Measurements from ENCODE around the gene PRSS57. TPM values are rescaled to one million over a fixed set of nuclear protein-coding genes. Genes with fewer than 3 reads are reported as not detected.
"Not testable (repeated sequence)": the region's sequence is repeated elsewhere in the genome, so short reads cannot be mapped to it uniquely, and the experiment has no call there.

PRSS57 gene
- not detected for total RNA-seq

- peaks cover 24% of the 10 kb centered on the region for H3K27me3 ChIP-seq
- TF ChIP-seq POLR2AphosphoS5 (IDR thresholded peaks at IDR 0.05) (no peak), EP300 (IDR thresholded peaks at IDR 0.05) (no peak), POLR2A (IDR thresholded peaks at IDR 0.05) (no peak), CTCF (IDR thresholded peaks at IDR 0.05) (no peak)
- no peaks in the 10 kb centered on the region for H3K4me1 ChIP-seq
- no peak for ATAC-seq
- no peaks in the 10 kb centered on the region for H3K36me3 ChIP-seq
- no peaks in the 10 kb centered on the region for H3K9me3 ChIP-seq
- H3K4me3 ChIP-seq: no peak within 1 kb of the TSS
- WGBS, 2 donors (ENCODE audit: low coverage in 1 of 2): 80 to 90% methylated on average over 1 to 3 of the region's 31 CpGs
- H3K27ac ChIP-seq: no peak within 1 kb of the TSS
Measured at GRCh38 chr19:695352-695949, at the start of gene PRSS57. Gene PRSS57 (minus strand): TSS chr19:695452. CDS start chr19:695430, 22 bp downstream.

GRCh38 chr19:743168-743687, 48.0 kb upstream of the PRSS57 start:
- H3K27ac ChIP-seq: no peak overlapping the region
- 48% methylated on average over 5 of the region's 13 CpGs; no CpG with 5 or more reads in 1 of the 2 donors for WGBS, 2 donors (ENCODE audit: low coverage in 1 of 2)
- no peak for ATAC-seq
- H3K9me3 ChIP-seq: peaks cover 0 to 44% (median 4%) of the 10 kb centered on the region in 3 donors
- peaks cover 10% of the 10 kb centered on the region for H3K27me3 ChIP-seq
- H3K36me3 ChIP-seq: peaks cover 0 to 42% of the 10 kb centered on the region in 2 donors
- TF ChIP-seq POLR2A (IDR thresholded peaks at IDR 0.05) (no peak), POLR2AphosphoS5 (IDR thresholded peaks at IDR 0.05) (no peak), CTCF (IDR thresholded peaks at IDR 0.05) (no peak)
- H3K4me3 ChIP-seq: no peak overlapping the region
- H3K4me1 ChIP-seq: no peaks in the 10 kb centered on the region

DNA sequence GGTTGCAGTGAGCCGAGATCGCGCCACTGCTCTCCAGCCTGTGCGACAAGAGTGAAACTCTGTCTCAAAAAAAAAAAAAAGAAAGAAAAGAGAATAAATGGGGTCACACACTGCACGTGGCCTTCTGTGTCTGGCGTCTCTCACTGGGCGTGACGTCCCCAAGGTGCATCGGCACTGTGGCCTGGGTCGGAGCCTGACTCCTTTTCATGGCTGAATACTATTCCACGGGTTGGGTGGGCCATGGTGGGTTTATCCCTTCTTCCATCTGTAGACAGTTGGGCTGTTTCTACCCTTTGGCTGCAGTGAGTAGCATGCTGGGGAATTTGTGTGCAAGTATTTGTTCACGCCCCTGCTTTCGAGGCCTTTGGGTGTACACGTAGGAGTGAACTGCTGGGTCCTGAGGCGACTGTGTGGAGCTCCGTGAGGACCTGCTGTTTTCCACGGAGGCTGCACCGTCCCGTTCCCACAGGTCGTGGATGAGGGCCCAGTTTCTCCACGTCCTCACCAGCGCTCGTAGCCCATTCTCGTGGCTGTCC, 47.4 kb upstream of the PRSS57 start:
- H3K27ac ChIP-seq: no peak overlapping the region
- H3K36me3 ChIP-seq: peaks cover 0 to 36% of the 10 kb centered on the region in 2 donors
- peaks cover 0 to 38% (median 2%) of the 10 kb centered on the region in 3 donors for H3K9me3 ChIP-seq
- no peaks in the 10 kb centered on the region for H3K4me1 ChIP-seq
- WGBS, 2 donors (ENCODE audit: low coverage in 1 of 2): 100% methylated on average over 3 of the region's 24 CpGs; no CpG with 5 or more reads in 1 of the 2 donors
- TF ChIP-seq EP300 (IDR thresholded peaks at IDR 0.05) (no peak), CTCF (IDR thresholded peaks at IDR 0.05) (no peak), POLR2AphosphoS5 (IDR thresholded peaks at IDR 0.05) (no peak), POLR2A (IDR thresholded peaks at IDR 0.05) (no peak)
- H3K4me3 ChIP-seq: no peak overlapping the region
- ATAC-seq: no peak
- peaks cover 4% of the 10 kb centered on the region for H3K27me3 ChIP-seq

DNA sequence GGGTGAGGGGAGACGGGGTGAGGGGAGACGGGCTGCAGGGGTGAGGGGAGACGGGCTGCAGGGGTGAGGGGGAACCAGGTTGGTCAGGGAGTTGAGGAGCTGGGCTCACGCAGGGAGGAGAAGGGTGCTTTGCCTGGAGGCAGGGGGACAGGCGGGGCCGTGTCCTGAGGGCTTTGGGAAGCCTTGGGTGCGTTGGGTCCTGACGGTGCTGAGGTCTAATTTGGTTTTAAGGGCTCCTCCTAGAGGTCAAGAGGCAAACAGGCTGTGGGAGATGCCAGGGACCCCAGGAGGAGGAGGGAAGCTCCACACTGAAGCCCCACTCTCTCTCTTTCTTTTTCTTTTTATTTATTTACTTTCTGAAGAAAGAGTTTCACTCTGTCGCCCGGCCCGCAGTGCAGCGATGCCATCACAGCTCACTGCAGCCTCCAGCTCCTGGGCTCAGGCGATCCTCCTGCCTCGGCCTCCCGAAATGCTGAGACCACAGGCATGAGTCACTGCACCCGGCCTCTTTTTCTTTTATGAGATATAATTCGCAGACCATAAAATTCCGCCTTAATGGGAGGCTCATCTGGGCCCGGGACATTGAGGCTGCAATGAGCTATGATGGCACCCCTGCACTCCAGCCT, 46.4 kb upstream of the PRSS57 start:
- TF ChIP-seq POLR2AphosphoS5 (IDR thresholded peaks at IDR 0.05): no peak
- TF ChIP-seq CTCF (IDR thresholded peaks at IDR 0.05): no peak
- no peak for TF ChIP-seq EP300 (IDR thresholded peaks at IDR 0.05)
- no peak for TF ChIP-seq POLR2A (IDR thresholded peaks at IDR 0.05)
- H3K4me1 ChIP-seq: no peaks in the 10 kb centered on the region
- WGBS, 2 donors (ENCODE audit: low coverage in 1 of 2): 68 to 83% methylated on average over 9 to 13 of the region's 19 CpGs
- H3K36me3 ChIP-seq: peaks cover 0 to 31% of the 10 kb centered on the region in 2 donors
- ATAC-seq: no peak
- H3K27me3 ChIP-seq: no peaks in the 10 kb centered on the region
- peaks cover 0 to 28% (median 2%) of the 10 kb centered on the region in 3 donors for H3K9me3 ChIP-seq
- no peak overlapping the region for H3K4me3 ChIP-seq
- H3K27ac ChIP-seq: no peak overlapping the region

DNA sequence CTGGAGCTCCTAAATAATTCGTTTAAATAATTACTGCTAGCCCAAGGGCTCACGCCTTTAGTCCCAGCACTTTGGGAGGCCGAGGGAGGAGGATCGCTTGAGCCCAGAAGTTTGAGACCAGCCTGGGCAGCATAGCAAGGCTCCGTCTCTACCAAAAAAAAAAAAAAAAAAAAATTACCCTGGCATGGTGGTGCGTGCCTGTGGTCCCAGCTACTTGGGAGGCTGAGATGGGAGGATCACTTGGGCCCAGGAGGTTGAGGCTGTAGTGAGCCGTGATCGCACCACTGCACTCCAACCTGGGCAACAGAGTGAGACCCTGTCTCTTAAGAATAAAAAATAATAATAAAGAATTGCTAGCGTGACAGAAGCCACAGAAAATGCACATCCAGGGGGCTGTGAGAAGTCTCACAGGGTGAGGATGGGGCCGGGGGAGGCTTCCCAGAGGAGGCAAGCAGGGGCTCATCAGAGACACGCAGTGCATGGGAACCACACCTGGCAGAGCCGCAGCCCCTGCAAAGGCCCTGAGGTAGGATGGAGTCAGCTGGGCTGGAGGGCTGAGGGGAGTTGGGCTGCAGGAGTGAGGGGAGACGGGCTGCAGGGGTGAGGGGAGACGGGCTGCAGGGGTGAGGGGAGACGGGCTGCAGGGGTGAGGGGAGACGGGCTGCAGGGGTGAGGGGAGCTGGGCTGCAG, 45.7 kb upstream of the PRSS57 start:
- ATAC-seq, H3K27ac ChIP-seq, H3K4me3 ChIP-seq, H3K27me3 ChIP-seq, H3K4me1 ChIP-seq: not testable (repeated sequence)
- 83 to 85% methylated on average over 6 to 10 of the region's 16 CpGs for WGBS, 2 donors (ENCODE audit: low coverage in 1 of 2)
- peaks cover 0 to 31% of the 10 kb centered on the region in 2 donors for H3K36me3 ChIP-seq
- peaks cover 0 to 26% (median 2%) of the 10 kb centered on the region in 3 donors for H3K9me3 ChIP-seq
